ENCODE measurements around the gene UBTD1. TPM values are rescaled to one million over a fixed set of nuclear protein-coding genes. Genes with fewer than 3 reads are reported as not detected.

UBTD1 gene
- total and polyA plus RNA-seq, 7 donors = 16.0 to 59.2 (median 39.2) TPM

DNA sequence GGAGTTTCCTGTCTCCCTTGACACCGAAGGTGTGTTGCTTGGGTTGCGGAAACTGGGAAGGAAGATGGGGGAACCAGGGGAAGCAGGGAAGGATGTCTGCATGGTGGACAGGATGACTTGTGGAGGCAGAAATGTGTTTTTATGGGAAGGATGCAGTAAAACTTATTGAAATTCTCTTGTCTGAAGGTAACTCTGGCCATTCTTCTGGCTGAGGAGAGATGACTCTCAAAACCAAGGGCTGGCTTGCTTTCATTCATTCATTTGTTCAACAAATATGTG is 1.5 kb downstream of the UBTD1 start:
- Histone ChIP-seq H3K4me3 (peak overlapping the region; percentile 84), H3K36me3 (ENCODE audit: insufficient read depth in 1 of 2, low read depth in 1 of 2) (no peaks in the 10 kb centered on the region), H3K9me3 (no peaks in the 10 kb centered on the region), H3K27me3 (ENCODE audit: insufficient read depth in 3 of 3, low read length in 2 of 3) (no peaks in the 10 kb centered on the region), H3K27ac (peak overlapping the region; percentile 96), H3K4me1 (peaks cover 49% of the 10 kb centered on the region)
- DNase-seq = no peak
- ATAC-seq = no peak
- intact Hi-C loops (cut with DNase I) = loop anchor here (5.0 kb wide), 2 partner anchors 42 to 52 kb away; no protein-coding TSS in a partner anchor
- TF ChIP-seq, protein P1, sequence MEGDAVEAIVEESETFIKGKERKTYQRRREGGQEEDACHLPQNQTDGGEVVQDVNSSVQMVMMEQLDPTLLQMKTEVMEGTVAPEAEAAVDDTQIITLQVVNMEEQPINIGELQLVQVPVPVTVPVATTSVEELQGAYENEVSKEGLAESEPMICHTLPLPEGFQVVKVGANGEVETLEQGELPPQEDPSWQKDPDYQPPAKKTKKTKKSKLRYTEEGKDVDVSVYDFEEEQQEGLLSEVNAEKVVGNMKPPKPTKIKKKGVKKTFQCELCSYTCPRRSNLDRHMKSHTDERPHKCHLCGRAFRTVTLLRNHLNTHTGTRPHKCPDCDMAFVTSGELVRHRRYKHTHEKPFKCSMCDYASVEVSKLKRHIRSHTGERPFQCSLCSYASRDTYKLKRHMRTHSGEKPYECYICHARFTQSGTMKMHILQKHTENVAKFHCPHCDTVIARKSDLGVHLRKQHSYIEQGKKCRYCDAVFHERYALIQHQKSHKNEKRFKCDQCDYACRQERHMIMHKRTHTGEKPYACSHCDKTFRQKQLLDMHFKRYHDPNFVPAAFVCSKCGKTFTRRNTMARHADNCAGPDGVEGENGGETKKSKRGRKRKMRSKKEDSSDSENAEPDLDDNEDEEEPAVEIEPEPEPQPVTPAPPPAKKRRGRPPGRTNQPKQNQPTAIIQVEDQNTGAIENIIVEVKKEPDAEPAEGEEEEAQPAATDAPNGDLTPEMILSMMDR (IDR thresholded peaks at IDR 0.05) = no peak
- WGBS, 3 donors = 69 to 81% (median 77%) methylated on average over 2 of the region's 2 CpGs

DNA sequence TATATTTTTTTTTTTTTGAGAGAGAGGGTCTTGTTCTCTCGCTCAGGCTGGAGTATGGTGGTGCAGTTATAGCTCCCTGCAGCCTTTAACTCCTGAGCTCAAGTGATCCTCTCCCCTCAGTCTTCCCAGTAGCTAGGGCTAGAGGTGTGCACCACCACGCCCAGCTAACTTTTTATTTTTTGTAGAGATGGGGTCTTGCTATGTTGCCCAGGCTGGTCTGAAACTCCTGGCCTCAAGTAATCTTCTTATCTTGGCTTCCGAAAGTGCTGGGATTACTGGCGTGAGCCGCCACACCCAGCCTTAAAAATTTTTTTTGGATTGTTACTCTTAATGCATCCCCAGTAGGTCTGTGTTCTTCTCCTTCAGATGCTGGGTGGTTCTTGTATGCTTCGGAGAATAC is 4.2 kb downstream of the UBTD1 start:
- intact Hi-C loops (cut with DNase I) = loop anchor here (5.0 kb wide), 2 partner anchors 39 to 49 kb away; no protein-coding TSS in a partner anchor
- TF ChIP-seq, protein P1 (IDR thresholded peaks at IDR 0.05) = no peak
- Histone ChIP-seq H3K27me3 (ENCODE audit: insufficient read depth in 3 of 3, low read length in 2 of 3) (no peaks in the 10 kb centered on the region), H3K27ac (peak overlapping the region; percentile 55), H3K9me3 (no peaks in the 10 kb centered on the region), H3K4me3 (peak overlapping the region; percentile 4), H3K4me1 (peaks cover 30% of the 10 kb centered on the region), H3K36me3 (ENCODE audit: insufficient read depth in 1 of 2, low read depth in 1 of 2) (no peaks in the 10 kb centered on the region)
- DNase-seq (no peak), ATAC-seq (no peak)
- WGBS, 3 donors = 61 to 76% (median 63%) methylated on average over 6 of the region's 6 CpGs

DNA sequence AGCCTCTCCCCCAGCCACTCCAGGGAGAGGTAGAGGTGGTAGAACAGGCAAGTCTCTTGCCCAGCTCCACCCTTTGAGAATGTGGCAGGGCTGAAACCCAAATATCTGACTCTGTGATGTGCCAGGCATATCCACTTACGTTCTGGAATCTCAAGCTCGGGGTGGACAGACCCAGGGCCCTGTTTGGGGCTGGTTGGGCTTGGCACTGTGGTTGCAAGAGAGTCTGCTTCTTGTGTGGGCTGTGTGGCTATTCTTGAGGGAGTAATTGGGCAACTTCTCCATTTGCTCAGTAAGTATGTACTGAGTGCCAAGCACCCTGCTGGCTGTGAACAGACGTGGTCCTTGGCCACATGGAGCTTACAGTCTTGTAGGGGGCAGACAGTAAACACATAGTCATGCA is 4.7 kb downstream of the UBTD1 start:
- WGBS, 3 donors = 27 to 44% (median 34%) methylated on average over 3 of the region's 3 CpGs
- Histone ChIP-seq H3K9me3 (no peaks in the 10 kb centered on the region), H3K4me1 (peaks cover 30% of the 10 kb centered on the region), H3K27ac (peak overlapping the region; percentile 55), H3K4me3 (peak overlapping the region; percentile 4), H3K36me3 (ENCODE audit: insufficient read depth in 1 of 2, low read depth in 1 of 2) (no peaks in the 10 kb centered on the region), H3K27me3 (ENCODE audit: insufficient read depth in 3 of 3, low read length in 2 of 3) (no peaks in the 10 kb centered on the region)
- intact Hi-C loops (cut with DNase I) = loop anchor here (5.0 kb wide), 2 partner anchors 39 to 49 kb away; no protein-coding TSS in a partner anchor
- TF ChIP-seq, protein P1 (IDR thresholded peaks at IDR 0.05) = no peak
- peak; percentile 52 to 71 for DNase-seq
- peak; percentile 25 to 68 (median 62) for ATAC-seq

DNA sequence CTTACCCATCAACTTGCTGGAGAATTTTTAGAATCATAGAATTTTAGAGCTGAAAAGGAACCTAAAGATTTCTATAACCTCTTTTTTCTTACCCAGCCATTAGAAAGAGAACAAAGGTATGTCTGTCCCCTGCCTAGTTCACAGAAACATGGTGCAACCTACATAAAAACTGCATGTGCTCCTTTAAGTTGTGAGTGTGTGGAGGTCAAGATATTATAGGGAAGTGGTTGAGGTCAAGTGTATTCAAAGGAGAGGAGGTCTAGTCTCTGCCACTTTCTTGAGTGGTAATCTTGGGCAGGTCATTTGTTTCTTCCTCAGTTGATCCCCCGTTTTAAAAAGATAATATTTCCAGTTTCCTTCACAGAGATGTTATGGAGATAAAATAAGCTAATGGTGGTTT is 6.4 kb downstream of the UBTD1 start:
- 79 to 87% (median 84%) methylated on average over 1 of the region's 1 CpG for WGBS, 3 donors
- no peaks in the 10 kb centered on the region for H3K27me3 ChIP-seq (ENCODE audit: insufficient read depth in 3 of 3, low read length in 2 of 3)
- H3K36me3 ChIP-seq (ENCODE audit: insufficient read depth in 1 of 2, low read depth in 1 of 2) = no peaks in the 10 kb centered on the region
- ATAC-seq (no peak), DNase-seq (no peak)
- intact Hi-C loops (cut with DNase I) = no loop called here
- TF ChIP-seq, protein P1 (IDR thresholded peaks at IDR 0.05) = no peak
- H3K27ac ChIP-seq = no peak overlapping the region
- no peaks in the 10 kb centered on the region for H3K9me3 ChIP-seq
- peaks cover 29% of the 10 kb centered on the region for H3K4me1 ChIP-seq
- no peak overlapping the region for H3K4me3 ChIP-seq

All from psoas muscle (tissue), 8 donors.